ENCODE data around the gene AUH.
"Not testable (repeated sequence)": the region's sequence is repeated elsewhere in the genome, so short reads cannot be mapped to it uniquely, and the experiment has no call there.

AUH gene

DNA sequence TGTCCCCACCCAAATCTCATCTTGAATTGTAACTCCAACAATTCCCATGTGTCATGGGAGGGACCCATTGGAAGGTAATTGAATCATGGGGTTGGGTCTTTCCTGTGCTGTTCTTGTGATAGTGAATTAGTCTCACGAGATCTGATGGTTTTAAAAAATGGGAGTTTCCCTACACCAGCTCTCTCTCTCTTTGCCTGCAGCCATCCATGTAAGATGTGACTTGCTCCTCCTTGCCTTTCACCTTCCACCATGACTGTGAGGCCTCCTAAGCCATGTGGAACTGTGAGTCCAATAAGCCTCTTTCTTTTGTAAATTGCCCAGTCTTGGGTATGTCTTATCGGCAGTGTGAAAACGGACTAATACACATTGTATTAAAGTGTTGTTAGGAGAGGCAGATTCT lies 16.3 kb upstream of the AUH start:
- not testable (repeated sequence) for DNase-seq

DNA sequence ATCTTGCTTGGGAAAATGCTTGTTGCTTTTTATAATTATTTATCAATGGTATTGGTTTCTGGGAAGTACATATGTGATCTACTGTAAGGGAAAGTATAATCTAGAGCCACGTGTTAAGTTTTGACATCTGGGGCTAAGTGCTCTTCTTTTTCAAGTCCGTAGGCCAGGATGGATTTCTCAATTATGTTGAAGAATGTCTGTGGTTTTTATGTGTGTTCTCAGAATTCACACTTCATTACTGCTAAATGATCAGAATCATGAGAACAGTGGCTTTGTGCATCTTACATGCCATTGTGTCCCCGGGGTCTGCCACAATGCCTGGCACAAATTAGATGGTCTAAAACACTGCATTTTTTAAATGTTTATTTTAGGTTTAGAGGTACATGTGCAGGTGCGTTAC lies 14.5 kb upstream of the AUH start:
- no peak for DNase-seq

GRCh38 chr9:91374939-91375338 lies 13.2 kb upstream of the AUH start:
- DNase-seq = no peak

- no peak for DNase-seq
These were observed 10.2 kb upstream of the AUH start for GRCh38 chr9:91371894-91372293.

GRCh38 chr9:91370006-91370405 lies 8.3 kb upstream of the AUH start:
- not testable (repeated sequence) for DNase-seq

- no peak for DNase-seq
These were observed 3.0 kb upstream of the AUH start for GRCh38 chr9:91364702-91365101.

DNA sequence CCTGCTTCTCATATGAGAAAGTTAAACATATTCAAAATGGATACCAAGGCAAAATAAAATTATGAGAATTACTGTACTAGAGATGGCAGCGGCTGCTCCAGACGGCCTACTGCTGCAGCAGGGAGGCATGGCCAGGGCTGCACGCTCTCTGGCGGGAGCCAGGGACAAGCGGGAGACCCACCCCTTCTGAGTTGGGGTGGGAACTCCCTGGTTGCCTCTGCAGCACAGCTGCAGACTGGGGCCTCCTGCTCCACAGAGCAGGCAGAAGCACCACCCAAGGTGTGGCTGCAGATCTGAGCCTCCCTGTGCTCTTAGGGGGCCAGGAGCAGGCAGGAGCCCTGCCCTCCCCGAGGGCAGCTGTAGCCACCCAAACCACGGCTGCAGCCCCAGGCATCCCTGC lies 2.3 kb upstream of the AUH start:
- no peak for DNase-seq

DNA sequence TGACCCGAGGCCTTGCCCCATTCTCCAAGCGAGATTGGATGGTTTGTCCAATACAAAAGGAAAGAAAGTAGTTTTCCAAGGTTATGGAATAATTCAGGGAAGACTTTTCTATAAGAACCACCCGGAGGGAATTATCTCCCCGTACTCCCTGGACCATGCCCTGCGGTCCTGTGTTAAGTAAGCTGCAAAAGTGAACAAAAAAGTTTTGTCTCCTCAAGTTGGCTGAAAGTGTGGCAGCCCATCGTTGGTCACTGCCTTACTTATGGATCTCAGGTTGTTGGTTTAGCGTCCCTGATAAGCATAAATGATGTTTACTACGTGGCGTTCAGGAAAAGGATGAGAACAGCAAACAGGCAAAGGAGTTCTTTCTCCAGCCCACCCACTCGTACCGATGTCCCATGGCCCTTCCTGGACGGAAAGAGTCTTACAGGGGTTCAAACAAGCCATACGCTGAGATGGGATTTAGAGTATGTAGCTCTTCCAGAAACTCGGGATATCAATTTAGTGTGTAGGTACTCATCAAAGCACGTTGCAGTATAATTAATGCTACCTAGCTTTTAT lies 413 bp upstream of the AUH start:
- DNase-seq = no peak

DNA sequence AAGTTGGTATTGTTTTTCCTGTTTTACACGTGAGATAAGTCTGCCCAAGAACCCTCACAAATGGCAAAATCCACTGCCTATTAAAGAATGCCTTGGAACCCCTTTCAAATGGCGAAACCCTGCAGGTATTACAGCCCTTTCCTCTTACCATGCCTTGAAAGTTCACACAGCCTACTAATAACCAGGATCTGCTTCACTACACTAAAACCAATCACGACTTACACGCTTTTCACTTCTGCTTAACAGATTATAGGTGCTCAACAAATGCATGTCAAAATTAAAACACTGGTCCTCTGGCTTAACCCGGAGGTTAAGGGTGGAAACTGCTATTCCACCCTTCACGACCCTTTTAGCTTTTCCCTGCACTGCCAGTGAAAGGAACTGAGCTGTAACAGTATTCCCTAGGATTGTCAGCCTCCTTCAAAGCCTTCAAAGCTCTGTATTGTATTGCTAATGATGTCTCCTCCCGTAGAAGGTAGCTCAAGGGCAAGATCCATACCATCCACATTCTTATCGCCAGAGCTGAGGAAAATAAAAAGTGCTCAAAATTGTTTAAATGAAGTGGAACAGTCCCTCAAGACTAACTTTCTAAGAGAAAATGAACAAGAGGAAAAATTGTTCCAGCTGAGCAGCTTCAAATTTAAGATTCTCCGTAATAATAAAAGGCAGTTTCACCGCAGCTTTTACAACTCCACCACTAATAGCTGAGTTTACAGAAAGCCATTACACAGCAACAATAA lies 997 bp downstream of the AUH start:
- DNase-seq = no peak

GRCh38 chr9:91359734-91360470 lies 1.8 kb downstream of the AUH start:
- DNase-seq = no peak

- no peak for DNase-seq
These were observed 2.6 kb downstream of the AUH start for GRCh38 chr9:91359083-91359482.

DNA sequence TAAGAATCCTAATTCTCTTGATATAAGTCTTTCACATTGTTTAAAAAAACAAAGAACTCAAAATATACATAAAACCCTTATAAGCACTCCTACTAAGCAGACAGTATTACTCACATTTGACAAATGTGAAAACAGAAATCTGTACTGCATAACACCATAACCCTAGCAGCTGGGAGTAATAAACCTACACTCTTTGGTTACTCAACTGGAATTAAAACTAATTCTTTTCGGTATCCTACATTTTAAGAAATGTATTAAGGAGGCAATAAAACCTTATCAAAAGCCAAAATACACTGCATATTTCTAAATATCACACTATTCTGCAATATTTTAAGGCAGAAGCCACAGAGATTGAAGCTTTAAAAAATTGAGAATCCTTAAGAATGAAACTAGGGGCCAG lies 6.8 kb downstream of the AUH start:
- DNase-seq = no peak

DNA sequence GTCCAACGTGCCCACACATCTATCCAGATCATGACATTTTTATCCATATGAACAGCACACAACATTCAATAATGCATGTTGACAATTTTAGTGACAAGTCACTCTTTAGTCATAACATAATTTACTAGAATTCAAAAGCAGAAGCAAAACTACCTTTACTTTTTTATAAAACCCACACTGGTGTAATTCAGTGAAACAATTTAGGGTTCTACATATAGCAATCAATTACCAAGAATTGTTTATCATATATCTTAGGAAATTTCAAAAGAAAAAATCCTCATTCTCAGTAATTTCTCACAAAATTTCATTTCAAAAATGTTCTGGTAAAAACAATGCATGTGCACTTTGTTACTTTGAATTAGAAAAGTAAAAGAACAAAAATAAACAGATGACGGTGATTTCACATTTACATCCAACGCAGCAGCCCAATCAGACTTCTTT lies 12.6 kb downstream of the AUH start:
- DNase-seq = no peak

DNA sequence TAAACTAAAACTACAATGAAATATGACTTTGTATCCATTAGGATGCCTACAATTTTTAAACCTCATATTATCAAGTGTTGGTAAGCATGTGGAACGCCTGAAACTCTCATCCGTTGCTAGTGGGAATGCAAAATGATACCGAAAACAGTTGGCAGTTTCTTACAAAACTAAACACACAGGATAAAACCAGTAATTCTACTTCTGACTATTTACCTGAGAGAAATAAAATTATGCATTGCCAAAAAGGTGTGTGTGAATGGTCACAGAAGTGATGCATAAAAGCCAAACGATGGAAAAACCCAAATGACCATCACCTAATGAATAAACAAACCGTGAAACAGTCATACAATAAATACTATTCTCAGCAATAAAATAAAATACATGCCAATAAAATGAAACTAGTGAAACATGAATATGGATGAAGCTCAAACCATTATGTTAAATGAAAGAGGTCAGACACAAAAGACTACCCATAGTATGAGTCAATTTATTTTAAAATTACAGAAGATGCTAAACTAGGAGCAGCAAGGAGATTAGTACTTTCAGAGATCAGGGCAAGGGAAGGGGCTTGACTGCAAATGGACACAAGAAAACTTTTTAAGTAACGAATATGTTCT lies 13.4 kb downstream of the AUH start:
- no peak for DNase-seq

DNA sequence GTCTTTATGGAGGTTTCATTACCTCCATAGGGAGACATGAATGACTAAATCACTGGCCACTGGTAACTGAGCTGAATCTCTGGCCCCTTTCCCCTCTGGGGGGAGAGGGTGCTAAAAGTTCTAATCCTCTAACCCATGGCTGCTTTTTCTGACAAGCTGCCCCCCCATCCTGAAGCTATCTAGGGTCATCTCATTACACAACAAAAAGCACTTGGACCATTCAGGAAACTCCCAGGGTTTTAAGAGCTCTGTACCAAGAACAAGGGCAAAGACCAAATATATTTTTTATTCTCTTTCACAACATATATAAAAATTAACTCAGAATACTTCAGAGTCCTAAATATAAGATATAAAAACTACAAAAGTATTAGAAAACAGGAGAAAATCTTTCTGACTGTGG lies 14.3 kb downstream of the AUH start:
- no peak for DNase-seq

DNA sequence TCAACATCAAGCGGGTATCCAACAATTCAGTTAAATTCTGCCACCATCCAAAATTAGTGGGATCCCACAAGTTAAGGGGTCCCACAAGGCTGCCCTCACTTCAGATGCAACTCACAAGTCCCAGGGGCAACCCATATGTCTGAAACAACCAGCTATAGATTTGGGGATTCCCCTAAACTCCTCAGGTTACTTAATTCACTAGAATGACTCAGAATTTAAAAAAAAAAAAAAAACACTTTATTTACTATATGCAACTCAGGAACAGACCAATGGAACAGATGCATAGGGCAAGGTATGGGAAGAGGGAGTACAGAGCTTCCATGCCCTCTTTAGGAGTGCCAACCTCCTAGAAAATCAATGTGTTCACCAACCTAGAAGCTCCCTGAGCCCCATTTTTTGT lies 15.1 kb downstream of the AUH start:
- DNase-seq = no peak

GRCh38 chr9:91345978-91346377 lies 15.7 kb downstream of the AUH start:
- no peak for DNase-seq

- DNase-seq = no peak
These were observed 19.1 kb downstream of the AUH start for GRCh38 chr9:91342575-91342974.

DNA sequence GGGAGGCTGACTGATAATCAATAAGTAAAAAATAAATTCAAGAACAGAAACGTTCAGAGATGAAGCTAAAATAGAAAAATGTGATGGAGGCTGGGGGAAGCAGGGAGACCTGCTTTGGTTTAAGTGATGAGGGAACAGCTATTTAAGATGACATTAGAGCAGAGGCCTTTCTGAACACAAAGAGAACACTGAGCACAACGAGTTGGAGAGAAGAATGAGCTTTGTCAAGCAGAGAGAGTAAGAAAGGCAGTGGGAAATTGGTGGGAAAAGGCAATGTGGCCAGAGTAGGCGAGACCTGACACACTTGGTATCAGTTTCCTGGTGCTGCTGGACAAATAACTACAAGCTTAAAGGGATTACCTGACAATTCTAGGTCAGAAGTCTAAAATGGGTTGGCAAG lies 20.0 kb downstream of the AUH start:
- no peak for DNase-seq

DNA sequence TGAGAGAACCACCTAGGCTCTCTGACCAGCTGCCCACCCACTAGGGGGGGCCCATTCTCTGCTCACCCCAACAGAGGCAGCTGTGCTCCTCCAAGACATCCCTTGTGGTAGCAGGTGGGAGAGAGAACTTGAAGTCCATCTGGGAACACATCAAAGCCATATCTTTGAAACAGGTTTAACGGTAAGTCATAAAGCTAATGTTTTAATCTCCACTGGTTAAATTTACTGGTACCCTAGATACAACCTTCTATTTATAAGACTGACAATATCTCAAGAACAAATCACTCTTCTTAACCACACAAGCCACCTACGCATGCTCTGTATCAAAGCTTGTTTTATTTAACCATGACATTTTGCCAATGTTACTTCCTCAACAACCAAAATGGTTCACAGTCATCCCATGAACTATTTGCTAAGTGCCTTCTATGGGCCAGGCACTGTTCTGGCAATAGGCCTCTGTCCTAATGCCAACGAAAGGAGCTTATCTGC lies 20.4 kb downstream of the AUH start:
- no peak for DNase-seq

GRCh38 chr9:91340395-91340967 lies 21.2 kb downstream of the AUH start:
- DNase-seq = no peak

GRCh38 chr9:91338681-91339080 lies 23.0 kb downstream of the AUH start:
- no peak for DNase-seq

DNA sequence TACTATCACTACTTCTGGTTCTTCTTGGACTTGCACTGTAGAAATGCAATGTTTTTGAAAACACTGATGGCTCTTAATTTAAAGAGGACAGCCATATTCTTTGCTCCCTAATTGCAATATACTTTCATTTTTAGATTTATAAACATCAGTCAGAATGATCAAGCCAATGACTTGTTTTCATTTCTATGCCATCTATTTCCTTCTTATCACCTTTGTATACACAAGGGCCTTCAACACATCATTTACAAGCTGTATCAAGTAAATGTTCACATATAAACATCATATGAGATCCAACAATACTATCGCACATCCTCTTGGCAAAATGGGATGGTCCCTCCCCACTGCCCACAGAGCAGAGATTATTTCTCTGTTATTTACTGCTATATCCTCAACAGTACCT lies 24.9 kb downstream of the AUH start:
- DNase-seq = no peak
